Mesendoderm (in vitro differentiated cells): ENCODE data around the gene CXCL10.

ENCODE experiments used
- DNase-seq: peaks from one replicate; pipeline ENCODE4 v3.0.0; 2013
- H2AK5ac ChIP-seq: 2 replicates; pipeline ENCODE4 v1.6.1; 2013; ENCODE audit warnings: low read length, inconsistent platforms
- H2BK120ac ChIP-seq: 2 replicates; pipeline ENCODE4 v1.6.1; 2013; ENCODE audit warnings: low read depth, mild to moderate bottlenecking, low read length, moderate library complexity, mixed read lengths
- H2BK15ac ChIP-seq: replicated peaks from 2 replicates; pipeline ENCODE4 v1.6.1; 2013; ENCODE audit warnings: low read depth, mild to moderate bottlenecking, moderate library complexity
- H2BK5ac ChIP-seq: 2 replicates; pipeline ENCODE4 v1.6.1; 2013; ENCODE audit warnings: low read length, inconsistent platforms
- H3K18ac ChIP-seq: 2 replicates; pipeline ENCODE4 v1.6.1; 2013; ENCODE audit warnings: mild to moderate bottlenecking, low read length, mixed read lengths
- H3K23ac ChIP-seq: one replicate; pipeline ENCODE4 v1.6.1; 2013; ENCODE audit warnings: low read length
- H3K27ac ChIP-seq: 2 replicates; pipeline ENCODE4 v1.5.1; 2013; ENCODE audit warnings: low read depth, mild to moderate bottlenecking, inconsistent platforms, low read length, moderate library complexity
- H3K27me3 ChIP-seq: 2 replicates; pipeline ENCODE4 v1.6.1; 2013; ENCODE audit warnings: low read length, control low read depth, mild to moderate bottlenecking, inconsistent platforms; ENCODE audit not compliant: insufficient read depth, poor library complexity
- H3K36me3 ChIP-seq: 2 replicates; pipeline ENCODE4 v1.6.1; 2013; ENCODE audit warnings: low read length, inconsistent platforms; ENCODE audit not compliant: control insufficient read depth, insufficient read depth
- H3K4ac ChIP-seq: one replicate; pipeline ENCODE4 v1.6.1; 2013; ENCODE audit warnings: low read depth, mild to moderate bottlenecking, low read length, moderate library complexity
- H3K4me1 ChIP-seq: 2 replicates; pipeline ENCODE4 v1.6.1; 2013; ENCODE audit warnings: low read depth, low read length, inconsistent platforms; ENCODE audit not compliant: control insufficient read depth
- H3K4me2 ChIP-seq: 2 replicates; pipeline ENCODE4 v1.6.1; 2013; ENCODE audit warnings: low read length
- H3K4me3 ChIP-seq: 2 replicates; pipeline ENCODE4 v1.5.1; 2013; ENCODE audit warnings: mild to moderate bottlenecking, low read length
- H3K56ac ChIP-seq: one replicate; pipeline ENCODE4 v1.6.1; 2013; ENCODE audit warnings: low read length
- H3K79me1 ChIP-seq: 2 replicates; pipeline ENCODE4 v1.6.1; 2013; ENCODE audit warnings: low read length, inconsistent platforms
- H3K79me2 ChIP-seq: 2 replicates; pipeline ENCODE4 v1.6.1; 2013; ENCODE audit warnings: mild to moderate bottlenecking, low read length; ENCODE audit not compliant: control insufficient read depth, insufficient read depth
- H3K9ac ChIP-seq: 2 replicates; pipeline ENCODE4 v1.6.1; 2013; ENCODE audit warnings: low read length, inconsistent platforms
- H4K5ac ChIP-seq: one replicate; pipeline ENCODE4 v1.6.1; 2013; ENCODE audit warnings: low read length
- H4K8ac ChIP-seq: one replicate; pipeline ENCODE4 v1.6.1; 2013; ENCODE audit warnings: low read depth, mild to moderate bottlenecking, control low read depth, low read length, moderate library complexity
- WGBS: extraction: QIAGEN DNeasy Blood & Tissue Kit; methylation state at CpG from one replicate; pipeline ENCODE4 v1.1.7; 2013; ENCODE audit warnings: low lambda C conversion rate, missing lambda C conversion rate; ENCODE audit not compliant: insufficient coverage; ENCODE audit errors: extremely low coverage; 5-methylcytosine and 5-hydroxymethylcytosine counted together

Gene CXCL10

DNA sequence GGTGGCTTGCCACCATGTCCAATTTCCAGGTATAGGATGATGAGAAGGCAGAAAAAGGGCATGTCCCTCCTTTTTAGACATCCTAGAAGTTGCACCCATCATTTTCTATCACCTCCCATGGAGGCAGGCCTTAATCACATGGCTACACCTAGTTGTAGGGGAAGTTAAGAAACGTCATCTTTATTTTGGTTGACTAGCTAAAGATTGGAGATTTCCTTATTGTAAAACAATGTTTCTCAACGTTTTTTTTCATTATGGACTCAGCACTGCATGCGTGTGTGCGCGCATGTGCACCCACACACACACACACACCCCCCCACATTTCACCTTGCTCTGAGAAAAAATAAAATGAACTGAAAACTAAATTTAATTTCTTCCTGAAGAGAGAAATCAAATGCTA lies 14.0 kb downstream of the CXCL10 start:
- Histone ChIP-seq H3K79me2 (no peaks in the 10 kb centered on the region), H2BK15ac (no peak overlapping the region), H3K4ac (no peak overlapping the region), H3K4me1 (no peaks in the 10 kb centered on the region), H3K36me3 (no peaks in the 10 kb centered on the region), H3K4me3 (no peak overlapping the region), H3K18ac (no peak overlapping the region), H3K23ac (no peak overlapping the region), H4K5ac (no peak overlapping the region), H3K27ac (no peak overlapping the region), H2BK120ac (no peak overlapping the region), H2BK5ac (no peak overlapping the region), H3K56ac (no peak overlapping the region), H2AK5ac (no peak overlapping the region), H3K27me3 (no peaks in the 10 kb centered on the region), H3K4me2 (no peak overlapping the region), H3K79me1 (no peaks in the 10 kb centered on the region), H4K8ac (no peak overlapping the region), H3K9ac (no peak overlapping the region)
- no CpG with 5 or more reads among the region's 5 CpGs for WGBS
- no peak for DNase-seq

DNA sequence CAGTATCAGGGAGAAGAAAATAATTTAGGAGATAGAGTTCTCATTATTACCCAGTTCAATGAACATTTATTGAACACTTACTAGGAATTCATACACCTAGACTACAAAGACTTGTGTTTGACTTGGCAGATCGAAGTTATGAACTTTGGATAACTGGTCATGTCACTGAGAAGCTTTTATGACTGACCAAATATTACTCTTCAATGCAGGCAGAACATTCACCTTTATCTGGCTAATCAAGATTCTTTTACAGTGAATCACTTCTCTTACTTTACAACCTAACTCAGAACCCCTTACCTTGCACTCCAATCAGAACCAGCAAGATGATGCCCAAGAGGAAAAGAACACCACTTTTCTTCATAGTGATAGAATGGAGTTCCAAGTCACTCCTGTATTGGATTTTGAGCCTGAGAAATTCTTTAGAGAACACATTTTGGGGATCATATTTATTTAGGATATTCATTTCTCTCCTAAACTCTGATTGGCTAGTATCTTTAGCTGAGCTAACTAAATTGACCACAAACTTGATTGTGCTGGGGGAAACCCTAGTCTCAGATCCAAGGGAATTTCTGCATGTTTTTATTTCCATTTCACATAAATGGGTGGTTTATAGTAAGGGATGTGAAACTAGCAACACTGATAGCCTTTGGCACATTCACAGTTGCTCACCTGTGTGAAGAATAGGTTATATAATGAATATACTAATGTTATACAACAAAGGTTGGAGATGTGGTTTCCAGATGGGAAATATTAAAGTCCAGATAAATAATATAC lies 16.0 kb downstream of the CXCL10 start, which contains the start of gene CXCL9:
Gene CXCL9, minus strand, starts transcription at position 421 of the 774 bp plus-strand sequence. Its CDS starts 60 bp downstream, at position 361.
- Histone ChIP-seq H3K27ac (no peak within 1 kb of the TSS), H3K36me3 (no peaks in the 10 kb centered on the region)

DNA sequence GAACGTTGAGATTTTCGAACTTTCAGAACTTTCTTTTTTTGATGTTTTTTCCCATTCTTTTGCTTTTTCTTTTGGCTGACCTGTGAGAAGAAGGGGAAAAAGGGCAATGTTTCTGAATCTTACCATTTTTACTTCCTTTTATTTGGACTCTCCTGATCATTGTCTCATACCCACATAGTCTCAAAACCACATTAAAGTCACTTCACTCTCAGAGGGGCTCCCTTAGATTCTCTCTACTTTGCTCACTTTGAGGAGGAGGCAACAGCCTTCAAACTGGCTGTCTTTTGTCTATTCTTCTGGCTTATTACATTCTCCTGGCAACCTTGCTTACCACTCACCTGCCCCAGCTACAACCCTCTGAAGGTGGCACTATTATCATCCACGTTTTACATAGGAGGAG lies 19.7 kb downstream of the CXCL10 start:
- no peak overlapping the region for H3K4me3 ChIP-seq
- no peak overlapping the region for H3K4ac ChIP-seq
- no peaks in the 10 kb centered on the region for H3K4me1 ChIP-seq
- WGBS: no CpG with 5 or more reads among the region's 3 CpGs
- H2BK120ac ChIP-seq: no peak overlapping the region
- no peak overlapping the region for H3K23ac ChIP-seq
- H3K4me2 ChIP-seq: no peak overlapping the region
- H3K79me2 ChIP-seq: no peaks in the 10 kb centered on the region
- no peak overlapping the region for H3K18ac ChIP-seq
- H4K5ac ChIP-seq: no peak overlapping the region
- no peak overlapping the region for H2AK5ac ChIP-seq
- H2BK15ac ChIP-seq: no peak overlapping the region
- H3K9ac ChIP-seq: no peak overlapping the region
- no peak for DNase-seq
- no peaks in the 10 kb centered on the region for H3K36me3 ChIP-seq
- H2BK5ac ChIP-seq: no peak overlapping the region
- H3K27ac ChIP-seq: no peak overlapping the region
- no peak overlapping the region for H4K8ac ChIP-seq
- no peaks in the 10 kb centered on the region for H3K79me1 ChIP-seq
- H3K27me3 ChIP-seq: no peaks in the 10 kb centered on the region
- H3K56ac ChIP-seq: no peak overlapping the region

More for the DNA sequence above, 16.0 kb downstream of the CXCL10 start, which contains the start of gene CXCL9:
- no peak for DNase-seq
- H2BK15ac ChIP-seq: no peak within 1 kb of the TSS
- H3K4me3 ChIP-seq: no peak within 1 kb of the TSS
- no peaks in the 10 kb centered on the region for H3K4me1 ChIP-seq
- H2AK5ac ChIP-seq: no peak within 1 kb of the TSS
- H3K4ac ChIP-seq: no peak within 1 kb of the TSS
- no peak within 1 kb of the TSS for H2BK5ac ChIP-seq
- H4K8ac ChIP-seq: no peak within 1 kb of the TSS
- no peak within 1 kb of the TSS for H2BK120ac ChIP-seq
- no peak within 1 kb of the TSS for H3K23ac ChIP-seq
- WGBS: no CpG with 5 or more reads among the region's 1 CpG
- no peak within 1 kb of the TSS for H3K56ac ChIP-seq
- H3K79me2 ChIP-seq: no peaks in the 10 kb centered on the region
- H3K27me3 ChIP-seq: no peaks in the 10 kb centered on the region
- no peak within 1 kb of the TSS for H3K4me2 ChIP-seq
- no peak within 1 kb of the TSS for H3K18ac ChIP-seq
- H3K79me1 ChIP-seq: no peaks in the 10 kb centered on the region
- H4K5ac ChIP-seq: no peak within 1 kb of the TSS
- H3K9ac ChIP-seq: no peak within 1 kb of the TSS

DNA sequence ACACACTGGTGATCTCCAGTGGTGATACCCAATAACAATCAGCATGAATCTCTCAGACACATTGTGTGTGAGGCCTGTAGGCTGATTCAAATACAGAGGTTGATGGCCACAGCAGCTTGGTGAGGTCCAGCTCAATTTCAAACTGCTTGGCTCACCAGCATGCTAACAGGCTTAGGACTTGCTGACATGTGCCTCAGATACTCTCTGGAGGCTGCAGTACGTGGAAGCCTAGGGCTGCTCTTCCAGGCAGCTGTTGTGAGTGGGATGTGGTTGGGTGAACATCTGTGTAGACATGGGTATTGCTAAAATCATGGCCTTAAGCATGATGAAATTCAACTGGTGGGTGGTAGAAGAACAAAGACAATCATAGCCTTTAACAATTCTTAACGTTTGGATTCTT lies 20.3 kb downstream of the CXCL10 start:
- Histone ChIP-seq H3K4me3 (no peak overlapping the region), H4K8ac (no peak overlapping the region), H2AK5ac (no peak overlapping the region), H3K56ac (no peak overlapping the region), H4K5ac (no peak overlapping the region), H3K18ac (no peak overlapping the region), H3K23ac (no peak overlapping the region), H3K4me2 (no peak overlapping the region), H3K9ac (no peak overlapping the region), H3K27ac (no peak overlapping the region), H3K27me3 (no peaks in the 10 kb centered on the region), H3K79me2 (no peaks in the 10 kb centered on the region), H2BK120ac (no peak overlapping the region), H3K36me3 (no peaks in the 10 kb centered on the region), H3K4ac (no peak overlapping the region), H2BK5ac (no peak overlapping the region), H2BK15ac (no peak overlapping the region), H3K79me1 (no peaks in the 10 kb centered on the region), H3K4me1 (no peaks in the 10 kb centered on the region)
- DNase-seq: no peak
- no CpG with 5 or more reads among the region's 2 CpGs for WGBS

DNA sequence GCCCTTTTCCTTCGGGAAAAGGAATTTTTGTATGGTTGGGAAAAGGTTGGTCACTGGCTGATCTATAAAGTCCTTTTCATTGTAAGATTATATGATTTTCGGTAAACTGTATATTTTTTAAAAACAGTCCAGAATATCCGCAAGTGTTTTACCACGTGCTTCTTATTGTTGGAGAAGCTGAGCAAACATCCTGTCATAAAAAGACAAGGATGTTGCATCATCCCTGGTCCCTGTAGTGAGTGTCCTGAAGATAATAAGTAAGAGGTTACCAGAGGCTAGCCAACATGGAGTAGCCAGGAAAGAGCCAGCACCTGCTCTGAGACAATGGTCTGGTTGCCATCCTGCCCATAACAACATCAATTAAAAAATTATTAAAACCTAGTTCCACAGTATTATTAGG lies 21.1 kb downstream of the CXCL10 start:
- no peaks in the 10 kb centered on the region for H3K79me2 ChIP-seq
- no peaks in the 10 kb centered on the region for H3K36me3 ChIP-seq
- H2BK15ac ChIP-seq: no peak overlapping the region
- H4K5ac ChIP-seq: no peak overlapping the region
- H3K56ac ChIP-seq: no peak overlapping the region
- no peak overlapping the region for H3K4ac ChIP-seq
- H3K4me2 ChIP-seq: no peak overlapping the region
- no peak overlapping the region for H2AK5ac ChIP-seq
- H3K27ac ChIP-seq: no peak overlapping the region
- H3K79me1 ChIP-seq: no peaks in the 10 kb centered on the region
- H3K4me3 ChIP-seq: no peak overlapping the region
- H2BK120ac ChIP-seq: no peak overlapping the region
- H3K4me1 ChIP-seq: no peaks in the 10 kb centered on the region
- H3K27me3 ChIP-seq: no peaks in the 10 kb centered on the region
- no CpG with 5 or more reads among the region's 4 CpGs for WGBS
- H4K8ac ChIP-seq: no peak overlapping the region
- no peak overlapping the region for H3K18ac ChIP-seq
- H2BK5ac ChIP-seq: no peak overlapping the region
- DNase-seq: no peak
- no peak overlapping the region for H3K23ac ChIP-seq
- H3K9ac ChIP-seq: no peak overlapping the region

DNA sequence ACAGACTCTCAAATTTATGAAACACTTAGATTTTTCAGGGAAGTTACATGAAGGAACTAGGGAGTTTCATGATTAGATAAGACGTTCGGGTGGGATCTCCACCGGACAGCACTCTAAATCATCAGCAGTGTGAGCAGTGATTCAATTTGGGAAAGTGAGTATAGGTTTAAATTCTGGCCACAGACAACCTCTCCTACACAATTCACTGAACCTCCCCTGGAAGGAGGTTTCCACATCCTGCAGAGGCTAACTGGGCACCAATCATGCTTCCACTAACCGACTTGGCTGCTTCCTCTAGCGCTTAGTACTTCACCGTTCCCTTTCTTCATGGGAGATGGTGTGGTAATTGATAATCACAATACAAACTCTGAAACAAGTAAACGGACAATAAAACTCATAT lies 21.6 kb downstream of the CXCL10 start:
- Histone ChIP-seq H2BK5ac (no peak overlapping the region), H3K4ac (no peak overlapping the region), H3K79me2 (no peaks in the 10 kb centered on the region), H2BK15ac (no peak overlapping the region), H3K4me2 (no peak overlapping the region), H2AK5ac (no peak overlapping the region), H3K9ac (no peak overlapping the region), H3K4me3 (no peak overlapping the region), H4K5ac (no peak overlapping the region), H3K18ac (no peak overlapping the region), H3K27ac (no peak overlapping the region), H2BK120ac (no peak overlapping the region), H4K8ac (no peak overlapping the region), H3K56ac (no peak overlapping the region), H3K27me3 (no peaks in the 10 kb centered on the region), H3K4me1 (no peaks in the 10 kb centered on the region), H3K79me1 (no peaks in the 10 kb centered on the region), H3K23ac (no peak overlapping the region), H3K36me3 (no peaks in the 10 kb centered on the region)
- no CpG with 5 or more reads among the region's 7 CpGs for WGBS
- DNase-seq: no peak
